Activated CD8-positive, alpha-beta memory T cell treated with anti-CD3 and anti-CD28 coated beads, Interleukin-2, amount 50 U/mL, for 48 hours (primary cell): ENCODE data around the gene ZNF729.
"Not testable (repeated sequence)": the region's sequence is repeated elsewhere in the genome, so short reads cannot be mapped to it uniquely, and the experiment has no call there.

Experiments used
- DNase-seq: peaks from one replicate; pipeline ENCODE4 v3.0.0-alpha.2; 2020

ZNF729 gene

DNA sequence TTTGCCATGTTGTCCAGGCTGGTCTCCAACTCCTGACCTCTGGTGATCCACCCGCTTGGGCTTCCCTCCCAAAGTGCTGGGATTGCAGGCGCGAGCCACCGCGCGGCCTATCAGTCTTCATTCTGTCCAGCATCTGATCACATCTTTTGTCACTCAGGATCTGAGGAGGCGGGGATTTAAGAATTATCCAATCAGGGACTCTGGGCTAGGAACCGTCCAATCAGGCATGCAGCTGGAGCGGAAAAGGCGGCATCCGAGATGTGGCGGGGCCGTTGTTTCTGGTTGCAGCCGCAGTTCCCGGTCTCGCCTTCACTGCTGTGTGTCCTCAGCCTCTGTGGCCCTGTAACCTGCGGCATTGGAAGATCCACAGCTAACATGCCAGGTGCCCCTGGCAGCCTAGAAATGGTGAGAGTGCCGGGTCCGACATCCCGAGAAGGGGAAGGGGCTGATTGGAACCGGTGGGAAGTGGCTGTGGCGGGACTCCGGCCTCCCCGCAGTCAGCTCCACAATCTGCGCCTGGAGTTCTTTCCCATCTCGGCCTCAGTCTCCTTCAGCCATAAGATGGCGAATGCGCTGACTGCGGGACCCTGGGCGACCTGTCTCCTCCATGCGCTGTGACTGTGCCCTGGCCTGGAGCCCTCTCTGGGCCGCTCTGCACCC lies at the start of gene ZNF729:
Gene ZNF729, plus strand, starts transcription at position 291 of the 660 bp plus-strand sequence. Its CDS starts 85 bp downstream, at position 376.
- DNase-seq, result no peak

GRCh38 chr19:22256856-22257255 lies 29.4 kb upstream of the ZNF729 start:
- no peak for DNase-seq

DNA sequence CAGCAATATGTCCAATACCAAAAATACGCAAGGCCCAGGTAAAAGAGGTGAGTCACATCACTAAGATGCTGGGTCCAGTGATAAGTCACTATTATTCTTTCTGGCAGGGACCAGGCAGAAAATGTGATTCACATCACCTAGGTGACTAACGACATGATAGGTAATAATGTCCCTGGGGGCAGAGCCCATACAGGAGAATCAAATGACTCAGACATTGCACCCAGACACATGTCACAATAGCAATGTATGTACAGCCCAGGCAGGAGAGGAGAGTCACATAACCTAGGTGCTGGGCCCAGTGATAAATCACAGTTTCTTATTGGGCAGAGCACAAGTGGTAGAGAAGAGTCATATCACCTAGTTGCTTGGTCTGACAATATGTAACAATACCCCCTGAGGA lies 28.9 kb upstream of the ZNF729 start:
- DNase-seq, result no peak

- no peak for DNase-seq
These were observed 28.3 kb upstream of the ZNF729 start for GRCh38 chr19:22257916-22258315.

DNA sequence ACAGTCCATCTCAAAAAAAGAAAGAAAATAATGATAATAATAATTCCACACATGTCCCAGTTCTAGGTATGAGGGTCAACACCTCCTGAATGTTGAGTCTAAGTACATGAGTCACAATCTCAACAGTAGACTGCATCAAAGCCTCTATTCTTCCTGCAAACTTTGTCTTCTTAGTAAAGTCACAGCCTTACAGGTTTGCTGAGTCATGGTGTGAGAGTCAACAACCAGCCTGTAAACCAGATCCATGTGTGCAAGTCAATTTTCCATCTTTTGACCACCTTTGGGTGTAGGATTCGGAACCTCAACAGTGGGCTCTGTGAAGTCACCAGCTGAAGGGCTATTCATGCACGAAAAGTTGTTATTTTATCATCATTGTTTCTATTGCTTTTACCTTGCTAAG lies 25.7 kb upstream of the ZNF729 start:
- no peak for DNase-seq

DNA sequence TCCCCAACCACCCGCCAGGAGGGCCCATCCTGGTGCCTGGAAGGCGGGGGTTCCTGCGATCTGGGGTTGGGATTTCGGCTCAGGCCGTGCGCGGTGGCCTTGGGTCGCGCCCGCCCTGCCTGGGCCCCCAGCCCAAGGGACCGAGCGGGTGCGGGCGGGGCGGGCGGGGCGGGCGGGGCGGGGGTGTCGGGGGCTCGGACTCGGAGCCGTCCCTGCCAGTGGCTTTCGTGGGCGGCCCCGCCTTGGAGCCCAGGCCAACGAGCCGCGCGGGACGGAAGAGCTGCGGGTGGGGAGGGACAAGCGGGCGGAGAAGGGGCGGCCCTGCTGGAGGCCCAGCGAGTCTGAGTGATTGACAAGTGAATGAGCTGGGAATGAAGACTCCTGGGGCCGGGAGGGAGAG lies 24.6 kb upstream of the ZNF729 start:
- DNase-seq, result no peak

DNA sequence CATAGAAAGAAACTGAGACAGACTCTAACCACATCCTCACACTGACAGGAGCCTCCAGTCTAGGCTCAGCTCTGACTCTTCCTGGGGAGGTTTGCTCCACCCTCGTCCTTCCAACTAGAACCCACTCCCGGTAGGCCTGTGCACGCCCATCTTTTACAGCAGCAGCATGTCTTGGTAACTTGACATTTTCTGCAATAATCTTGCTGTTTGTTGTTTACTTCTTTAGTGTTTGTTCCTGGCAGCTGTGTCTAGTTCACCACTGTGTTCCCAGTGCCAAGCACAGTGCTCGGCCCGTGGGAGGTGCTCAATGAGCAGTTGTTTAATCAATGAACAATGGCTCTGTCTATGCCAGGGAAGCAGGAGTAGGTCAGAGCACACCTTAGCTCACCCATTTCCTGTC lies 23.1 kb upstream of the ZNF729 start:
- DNase-seq, result no peak

DNA sequence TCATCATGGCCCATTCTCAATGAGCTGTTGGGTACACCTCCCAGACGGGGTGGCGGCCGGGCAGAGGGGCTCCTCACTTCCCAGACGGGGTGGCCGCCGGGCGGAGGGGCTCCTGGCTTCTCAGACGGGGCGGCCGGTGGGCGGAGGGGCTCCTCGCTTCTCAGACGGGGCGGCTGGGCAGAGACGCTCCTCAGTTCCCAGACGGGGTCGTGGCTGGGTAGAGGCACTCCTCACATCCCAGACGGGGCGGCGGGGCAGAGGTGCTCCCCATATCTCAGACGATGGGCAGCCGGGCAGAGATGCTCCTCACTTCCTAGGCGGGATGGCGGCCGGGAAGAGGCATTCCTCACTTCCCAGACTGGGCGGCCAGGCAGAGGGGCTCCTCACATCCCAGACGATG lies 35.3 kb downstream of the ZNF729 start:
- not testable (repeated sequence) for DNase-seq

GRCh38 chr19:22326219-22326618 lies 40.0 kb downstream of the ZNF729 start:
- no peak for DNase-seq

- DNase-seq, result no peak
These were observed 41.1 kb downstream of the ZNF729 start for GRCh38 chr19:22327321-22327720.

DNA sequence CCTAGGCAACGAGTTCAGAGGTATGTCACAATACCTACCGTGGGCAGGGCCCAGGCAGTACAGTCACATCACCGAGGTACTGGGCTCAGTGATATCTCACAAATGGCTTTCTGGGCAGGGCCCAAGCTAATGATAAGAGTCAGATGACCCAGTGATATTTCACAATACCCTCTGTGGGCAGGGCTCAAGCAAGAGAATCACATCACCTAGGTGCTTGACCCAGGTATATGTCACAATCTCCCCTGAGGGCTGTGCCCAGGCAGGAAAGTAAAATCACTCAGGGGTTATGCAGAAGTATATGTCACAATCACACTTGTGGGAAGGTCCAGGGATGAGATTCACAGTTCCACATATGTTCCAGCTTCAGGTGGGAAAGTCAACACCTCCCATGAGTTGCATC lies 45.3 kb downstream of the ZNF729 start:
- DNase-seq, result no peak

- DNase-seq, result no peak
These were observed 46.7 kb downstream of the ZNF729 start for GRCh38 chr19:22332924-22333323.

GRCh38 chr19:22335716-22336115 lies 49.5 kb downstream of the ZNF729 start:
- DNase-seq, result no peak

- DNase-seq, result no peak
These were observed 68.4 kb downstream of the ZNF729 start for GRCh38 chr19:22354665-22355064.
